HFFc6 (cell line): ENCODE measurements around the gene PDPK1. TPM values are rescaled to one million over a fixed set of nuclear protein-coding genes. Genes with fewer than 3 reads are reported as not detected.
"Not testable (repeated sequence)": the region's sequence is repeated elsewhere in the genome, so short reads cannot be mapped to it uniquely, and the experiment has no call there.

Source experiments
- DNase-seq: peaks from one replicate; pipeline ENCODE4 v3.0.0-alpha.2; 2018
- H3K27ac Mint-ChIP-seq: 2 replicates; pipeline ENCODE4 v1.8.0; 2020; ENCODE audit warnings: mild to moderate bottlenecking, mixed read lengths
- H3K27me3 Mint-ChIP-seq: 2 replicates; pipeline ENCODE4 v1.8.0; 2021; ENCODE audit warnings: mild to moderate bottlenecking, moderate library complexity, mixed read lengths; ENCODE audit not compliant: insufficient read depth
- H3K36me3 Mint-ChIP-seq: 2 replicates; pipeline ENCODE4 v1.8.0; 2021; ENCODE audit warnings: low read depth, mixed read lengths
- H3K4me1 Mint-ChIP-seq: 2 replicates; pipeline ENCODE4 v1.8.0; 2020; ENCODE audit warnings: low read depth, mixed read lengths
- H3K4me3 Mint-ChIP-seq: 2 replicates; pipeline ENCODE4 v1.8.0; 2020; ENCODE audit warnings: mild to moderate bottlenecking, moderate library complexity, mixed read lengths
- H3K9me3 Mint-ChIP-seq: 2 replicates; pipeline ENCODE4 v1.8.0; 2020; ENCODE audit warnings: mild to moderate bottlenecking, mixed read lengths
- CTCF ChIP-seq: fragments of 200-600 bp; sonication (generic); IDR thresholded peaks from 2 replicates; pipeline ENCODE4 v1.5.0; 2021; ENCODE audit warnings: antibody characterized with exemption, mild to moderate bottlenecking
- total RNA-seq, 6 experiments: library from RNA; stranded (reverse); fragmentation: NEBNext Ultra II Directional; extraction: Animal tissue kit (Norgen Biotek cat#: 25700); gene quantifications; 2 replicates in 1 of 6; 3 replicates in 5 of 6; pipeline ENCODE4 v1.2.3, GENCODE V29; 2021

PDPK1 gene
- total RNA-seq, 6 experiments from 2014 or later: 34.2 to 43.8 (median 37.0) TPM

GRCh38 chr16:2609827-2610470 is 72.1 kb downstream of the PDPK1 start:
- H3K27ac Mint-ChIP-seq: no peak overlapping the region
- no peak for TF ChIP-seq CTCF
- no peak for DNase-seq

GRCh38 chr16:2610781-2611498 is 73.1 kb downstream of the PDPK1 start:
- Mint-ChIP-seq H3K27ac (no peak overlapping the region), H3K27me3 (peaks cover 5% of the 10 kb centered on the region; the same call in 1 of the 2 replicates), H3K4me1 (no peaks in the 10 kb centered on the region), H3K4me3 (no peak overlapping the region), H3K36me3 (peaks cover 11% of the 10 kb centered on the region), H3K9me3 (no peaks in the 10 kb centered on the region)
- no peak for DNase-seq
- no peak for TF ChIP-seq CTCF

More at GRCh38 chr16:2609827-2610470, 72.1 kb downstream of the PDPK1 start:
- Mint-ChIP-seq H3K9me3 (no peaks in the 10 kb centered on the region), H3K4me1 (peaks cover 7% of the 10 kb centered on the region; the same call in 1 of the 2 replicates), H3K27me3 (peaks cover 5% of the 10 kb centered on the region; the same call in 1 of the 2 replicates), H3K4me3 (no peak overlapping the region), H3K36me3 (peaks cover 11% of the 10 kb centered on the region)

- Mint-ChIP-seq H3K4me3 (no peak overlapping the region), H3K9me3 (no peaks in the 10 kb centered on the region), H3K4me1 (no peaks in the 10 kb centered on the region), H3K27me3 (peaks cover 5% of the 10 kb centered on the region; the same call in 1 of the 2 replicates), H3K36me3 (peaks cover 11% of the 10 kb centered on the region), H3K27ac (no peak overlapping the region)
- TF ChIP-seq CTCF: no peak
- DNase-seq: no peak
These were observed 73.7 kb downstream of the PDPK1 start for GRCh38 chr16:2611499-2611862.

GRCh38 chr16:2611877-2612276 is 74.1 kb downstream of the PDPK1 start:
- H3K27me3 Mint-ChIP-seq, H3K27ac Mint-ChIP-seq, H3K4me1 Mint-ChIP-seq, H3K9me3 Mint-ChIP-seq, DNase-seq, H3K4me3 Mint-ChIP-seq: not testable (repeated sequence)
- H3K36me3 Mint-ChIP-seq: peaks cover 11% of the 10 kb centered on the region

GRCh38 chr16:2613251-2613650 is 75.4 kb downstream of the PDPK1 start:
- not testable (repeated sequence) for DNase-seq, H3K4me3 Mint-ChIP-seq, H3K9me3 Mint-ChIP-seq, H3K4me1 Mint-ChIP-seq, H3K27ac Mint-ChIP-seq, H3K27me3 Mint-ChIP-seq
- peaks cover 11% of the 10 kb centered on the region for H3K36me3 Mint-ChIP-seq

GRCh38 chr16:2614761-2615191 is 77.0 kb downstream of the PDPK1 start:
- H3K27ac Mint-ChIP-seq: no peak overlapping the region
- no peaks in the 10 kb centered on the region for H3K9me3 Mint-ChIP-seq

GRCh38 chr16:2618964-2619363 is 81.1 kb downstream of the PDPK1 start:
- not testable (repeated sequence) for H3K27me3 Mint-ChIP-seq, DNase-seq, H3K9me3 Mint-ChIP-seq, H3K36me3 Mint-ChIP-seq, H3K4me1 Mint-ChIP-seq, H3K27ac Mint-ChIP-seq, H3K4me3 Mint-ChIP-seq

More at GRCh38 chr16:2614761-2615191, 77.0 kb downstream of the PDPK1 start:
- TF ChIP-seq CTCF: no peak
- no peaks in the 10 kb centered on the region for H3K27me3 Mint-ChIP-seq
- H3K36me3 Mint-ChIP-seq: peaks cover 11% of the 10 kb centered on the region
- H3K4me3 Mint-ChIP-seq: no peak overlapping the region
- no peaks in the 10 kb centered on the region for H3K4me1 Mint-ChIP-seq
- no peak for DNase-seq

- H3K9me3 Mint-ChIP-seq, H3K36me3 Mint-ChIP-seq, H3K4me3 Mint-ChIP-seq, DNase-seq, H3K27me3 Mint-ChIP-seq, H3K27ac Mint-ChIP-seq, H3K4me1 Mint-ChIP-seq: not testable (repeated sequence)
These were observed 81.8 kb downstream of the PDPK1 start for GRCh38 chr16:2619628-2620027.

GRCh38 chr16:2620870-2621269 is 83.0 kb downstream of the PDPK1 start:
- not testable (repeated sequence) for H3K9me3 Mint-ChIP-seq, H3K4me1 Mint-ChIP-seq, DNase-seq, H3K27ac Mint-ChIP-seq, H3K36me3 Mint-ChIP-seq, H3K4me3 Mint-ChIP-seq, H3K27me3 Mint-ChIP-seq

GRCh38 chr16:2621395-2621794 is 83.6 kb downstream of the PDPK1 start:
- H3K36me3 Mint-ChIP-seq, DNase-seq, H3K4me1 Mint-ChIP-seq, H3K27ac Mint-ChIP-seq, H3K4me3 Mint-ChIP-seq, H3K27me3 Mint-ChIP-seq, H3K9me3 Mint-ChIP-seq: not testable (repeated sequence)
